HG02852 (cell line): Measurements from ENCODE around the gene ENOX2.

Experiments used
- ATAC-seq: cut with Tn5 transposase; IDR thresholded peaks from one replicate; pipeline ENCODE4 v1.9.1; 2021; ENCODE audit warnings: mild to moderate bottlenecking, moderate library complexity; ENCODE audit not compliant: unreplicated experiment

ENOX2 gene

GRCh38 chrX:130705591-130705990, 197.4 kb downstream of the ENOX2 start:
- ATAC-seq: no peak

GRCh38 chrX:130704053-130705038, 198.7 kb downstream of the ENOX2 start:
- ATAC-seq: no peak

- no peak for ATAC-seq
Measured at GRCh38 chrX:130702867-130703707, 199.9 kb downstream of the ENOX2 start.

- no peak for ATAC-seq
Measured at GRCh38 chrX:130700629-130701028, 202.4 kb downstream of the ENOX2 start.

- ATAC-seq: no peak
Measured at GRCh38 chrX:130699618-130700017, 203.4 kb downstream of the ENOX2 start.

GRCh38 chrX:130696542-130696941, 206.5 kb downstream of the ENOX2 start:
- ATAC-seq: no peak

GRCh38 chrX:130695931-130696330, 207.1 kb downstream of the ENOX2 start:
- no peak for ATAC-seq

GRCh38 chrX:130694983-130695382, 208.0 kb downstream of the ENOX2 start:
- ATAC-seq: no peak

- no peak for ATAC-seq
Measured at GRCh38 chrX:130691576-130691975, 211.4 kb downstream of the ENOX2 start.

GRCh38 chrX:130688360-130688759, 214.6 kb downstream of the ENOX2 start:
- no peak for ATAC-seq

GRCh38 chrX:130682990-130683389, 220.0 kb downstream of the ENOX2 start:
- no peak for ATAC-seq

GRCh38 chrX:130680164-130681035, 222.6 kb downstream of the ENOX2 start:
- ATAC-seq: no peak

GRCh38 chrX:130676861-130677260, 226.1 kb downstream of the ENOX2 start:
- no peak for ATAC-seq

- no peak for ATAC-seq
Measured at GRCh38 chrX:130672214-130672613, 230.8 kb downstream of the ENOX2 start.

GRCh38 chrX:130669233-130669632, 233.8 kb downstream of the ENOX2 start:
- ATAC-seq: no peak

GRCh38 chrX:130665263-130665662, 237.7 kb downstream of the ENOX2 start:
- ATAC-seq: no peak

GRCh38 chrX:130658310-130658709, 244.7 kb downstream of the ENOX2 start:
- no peak for ATAC-seq

GRCh38 chrX:130654409-130654950, 248.5 kb downstream of the ENOX2 start:
- ATAC-seq: no peak

GRCh38 chrX:130652824-130653578, 250.0 kb downstream of the ENOX2 start:
- ATAC-seq: no peak

- ATAC-seq: no peak
Measured at GRCh38 chrX:130649738-130650137, 253.3 kb downstream of the ENOX2 start.
